Sigmoid colon (tissue), 7 donors: ENCODE results near the gene POLR3K. TPM values are rescaled to one million over a fixed set of nuclear protein-coding genes. Genes with fewer than 3 reads are reported as not detected.

Source experiments
- DNase-seq: peaks from one replicate; pipeline ENCODE4 v3.0.0-alpha.2; 2019
- H3K27ac ChIP-seq, 4 donors: fragments of 200-600 bp; sonication (generic); one replicate each; pipeline ENCODE4 v1.5.1; 2016 to 2019; ENCODE audit warnings: mild to moderate bottlenecking in 1 of 4
- H3K27me3 ChIP-seq, 3 donors: fragments of 200-600 bp; sonication (generic); one replicate each; pipeline ENCODE4 v1.5.1; 2019; ENCODE audit warnings: mild to moderate bottlenecking in 1 of 3
- H3K36me3 ChIP-seq, 4 donors: fragments of 200-600 bp; sonication (generic); one replicate each; pipeline ENCODE4 v1.5.1; 2016 to 2019
- H3K4me1 ChIP-seq, 4 donors: fragments of 200-600 bp; sonication (generic); one replicate each; pipeline ENCODE4 v1.5.1; 2017 to 2019
- H3K4me3 ChIP-seq, 4 donors: fragments of 200-600 bp; sonication (generic); one replicate each; pipeline ENCODE4 v1.5.1; 2017 to 2019; ENCODE audit warnings: mild to moderate bottlenecking in 2 of 4, moderate library complexity in 1 of 4
- H3K9me3 ChIP-seq, 4 donors: fragments of 200-600 bp in 3 of 4; sonication (generic) in 3 of 4; one replicate each; pipeline versions ENCODE4 v1.5.1 to v1.6.1; 2013 to 2019
- EP300 ChIP-seq, 4 donors: sonication (generic); formaldehyde crosslinking; IDR thresholded peaks; one replicate each; pipeline ENCODE4 v1.6.1; 2017; ENCODE audit warnings: antibody characterized with exemption in 4 of 4
- POLR2A ChIP-seq, 2 donors: fragments of 450-650 bp; IDR thresholded peaks; one replicate each; pipeline ENCODE4 v1.6.1; 2016; ENCODE audit warnings: antibody characterized with exemption in 2 of 2, mild to moderate bottlenecking in 2 of 2, moderate library complexity in 2 of 2
- POLR2AphosphoS5 ChIP-seq, 4 donors: sonication (generic); formaldehyde crosslinking; IDR thresholded peaks; one replicate each; pipeline ENCODE4 v1.6.1; 2017; ENCODE audit warnings: antibody characterized with exemption in 4 of 4
- WGBS, 2 donors: extraction: QIAGEN DNeasy Blood & Tissue Kit; methylation state at CpG; one replicate each; pipeline ENCODE4 v1.1.7; 2013; 5-methylcytosine and 5-hydroxymethylcytosine counted together
- intact Hi-C: fragments of 100-400 bp; cut with DNase I; formaldehyde crosslinking; loops from one replicate; pipeline ENCODE4 v1.15.1; 2023
- polyA plus RNA-seq, 3 donors: library from polyadenylated mRNA; stranded (reverse); fragments of 200-250 nt; gene quantifications; one replicate each; pipeline ENCODE4 v1.2.3, GENCODE V29; 2013
- total RNA-seq, 4 donors: library from RNA; depleted of rRNA; stranded (reverse); fragments of >200 nt; gene quantifications; one replicate each; pipeline ENCODE4 v1.1.0, GENCODE V29; 2016
- TF ChIP-seq, protein P1 (sequence below), 4 experiments: fragments of 450-650 bp in 3 of 4; fragments of 200-600 bp in 1 of 4; IDR thresholded peaks; one replicate each; pipeline ENCODE4 v1.5.1; 2016 to 2019; ENCODE audit warnings: antibody characterized with exemption in 4 of 4, mild to moderate bottlenecking in 3 of 4, moderate library complexity in 2 of 4
- donor health status: healthy with polysubstance abuse.
- donor health status: Bipolar disorder and iron deficiency.
- donor health status: healthy.

Gene POLR3K
- total and polyA plus RNA-seq, 7 donors, result 1.7 to 22.1 (median 6.4) TPM

DNA sequence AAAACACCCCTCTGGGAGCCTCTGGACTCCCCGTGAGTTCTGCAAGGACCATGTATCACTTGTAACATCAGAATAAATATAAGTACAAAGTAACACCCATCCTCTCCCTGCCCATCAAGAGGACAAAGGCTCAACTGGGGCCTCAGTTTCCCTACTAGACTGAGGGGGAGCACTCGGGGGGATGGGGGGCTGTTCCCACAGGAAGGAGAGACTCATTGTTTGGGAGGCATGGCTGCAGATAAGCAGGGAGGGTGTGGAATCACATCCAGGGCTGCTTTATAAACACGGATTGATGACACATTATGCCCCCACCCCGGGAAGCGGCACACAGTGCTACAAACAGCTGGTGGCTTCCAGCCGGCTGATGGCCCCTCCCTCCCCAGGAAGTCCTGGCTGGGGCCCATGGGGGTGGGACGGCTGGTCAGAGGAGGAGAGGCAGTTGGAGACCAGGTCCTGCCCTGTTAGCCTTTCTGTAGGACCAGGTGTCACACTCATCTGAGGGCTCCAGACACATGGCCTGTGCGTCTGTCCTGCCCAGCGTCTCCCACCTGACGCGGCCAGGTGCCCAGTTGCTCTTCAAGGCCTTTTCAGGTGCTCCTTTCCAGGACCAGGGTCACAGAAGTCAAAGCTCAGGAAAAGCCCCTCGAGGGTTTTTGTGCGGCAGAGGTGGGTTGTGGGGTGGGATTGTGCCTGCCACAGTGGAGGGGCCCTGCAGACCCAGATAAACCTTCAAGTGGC lies 23.3 kb upstream of the POLR3K start:
- 19 to 25% methylated on average over 13 of the region's 13 CpGs for WGBS, 2 donors

GRCh38 chr16:75580-76501 lies 22.4 kb upstream of the POLR3K start:
- peaks cover 0 to 66% (median 58%) of the 10 kb centered on the region in 4 donors for H3K4me1 ChIP-seq
- no peaks in the 10 kb centered on the region for H3K27me3 ChIP-seq
- intact Hi-C loops, result no loop called here
- no peak overlapping the region for H3K4me3 ChIP-seq
- TF ChIP-seq, protein P1, sequence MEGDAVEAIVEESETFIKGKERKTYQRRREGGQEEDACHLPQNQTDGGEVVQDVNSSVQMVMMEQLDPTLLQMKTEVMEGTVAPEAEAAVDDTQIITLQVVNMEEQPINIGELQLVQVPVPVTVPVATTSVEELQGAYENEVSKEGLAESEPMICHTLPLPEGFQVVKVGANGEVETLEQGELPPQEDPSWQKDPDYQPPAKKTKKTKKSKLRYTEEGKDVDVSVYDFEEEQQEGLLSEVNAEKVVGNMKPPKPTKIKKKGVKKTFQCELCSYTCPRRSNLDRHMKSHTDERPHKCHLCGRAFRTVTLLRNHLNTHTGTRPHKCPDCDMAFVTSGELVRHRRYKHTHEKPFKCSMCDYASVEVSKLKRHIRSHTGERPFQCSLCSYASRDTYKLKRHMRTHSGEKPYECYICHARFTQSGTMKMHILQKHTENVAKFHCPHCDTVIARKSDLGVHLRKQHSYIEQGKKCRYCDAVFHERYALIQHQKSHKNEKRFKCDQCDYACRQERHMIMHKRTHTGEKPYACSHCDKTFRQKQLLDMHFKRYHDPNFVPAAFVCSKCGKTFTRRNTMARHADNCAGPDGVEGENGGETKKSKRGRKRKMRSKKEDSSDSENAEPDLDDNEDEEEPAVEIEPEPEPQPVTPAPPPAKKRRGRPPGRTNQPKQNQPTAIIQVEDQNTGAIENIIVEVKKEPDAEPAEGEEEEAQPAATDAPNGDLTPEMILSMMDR (IDR thresholded peaks at IDR 0.05), result no peak
- TF ChIP-seq POLR2AphosphoS5 (IDR thresholded peaks at IDR 0.05), result peak in 3 of 4 donors; percentile 7 to 21 (median 20)
- H3K9me3 ChIP-seq, result no peaks in the 10 kb centered on the region
- peak; percentile 95 for DNase-seq
- peak overlapping the region; percentile 94 to 97 (median 96) for H3K27ac ChIP-seq
- peaks cover 0 to 13% (median 5%) of the 10 kb centered on the region in 4 donors for H3K36me3 ChIP-seq
- 37 to 46% methylated on average over 11 of the region's 11 CpGs for WGBS, 2 donors

More for the DNA sequence above, 23.3 kb upstream of the POLR3K start:
- peak; percentile 93 for DNase-seq
- peak overlapping the region; percentile 94 to 97 (median 96) for H3K27ac ChIP-seq
- H3K4me1 ChIP-seq, result peaks cover 0 to 57% (median 49%) of the 10 kb centered on the region in 4 donors
- no peaks in the 10 kb centered on the region for H3K27me3 ChIP-seq
- H3K9me3 ChIP-seq, result no peaks in the 10 kb centered on the region
- peaks cover 0 to 15% (median 6%) of the 10 kb centered on the region in 4 donors for H3K36me3 ChIP-seq
- intact Hi-C loops, result no loop called here
- H3K4me3 ChIP-seq, result peak overlapping the region in 3 of 4 donors; percentile 82 to 97 (median 92)
- TF ChIP-seq, protein P1 (IDR thresholded peaks at IDR 0.05), result no peak
- peak in 3 of 4 donors; percentile 10 to 24 (median 15) for TF ChIP-seq POLR2AphosphoS5 (IDR thresholded peaks at IDR 0.05)

- Histone ChIP-seq H3K27me3 (no peaks in the 10 kb centered on the region), H3K4me3 (no peak overlapping the region), H3K4me1 (peaks cover 0 to 76% (median 67%) of the 10 kb centered on the region in 4 donors), H3K27ac (peak overlapping the region; percentile 94 to 97 (median 96)), H3K9me3 (no peaks in the 10 kb centered on the region), H3K36me3 (peaks cover 0 to 6% (median 2%) of the 10 kb centered on the region in 4 donors)
- TF ChIP-seq POLR2A (IDR thresholded peaks at IDR 0.05) (no peak), EP300 (IDR thresholded peaks at IDR 0.05) (no peak), POLR2AphosphoS5 (IDR thresholded peaks at IDR 0.05) (no peak)
- TF ChIP-seq, protein P1 (IDR thresholded peaks at IDR 0.05), result no peak
- no peak for DNase-seq
- 74 to 83% methylated on average over 16 of the region's 16 CpGs for WGBS, 2 donors
- intact Hi-C loops, result no loop called here
These were observed 21.4 kb upstream of the POLR3K start for GRCh38 chr16:74747-75334.

- Histone ChIP-seq H3K4me1 (peaks cover 0 to 78% (median 70%) of the 10 kb centered on the region in 4 donors), H3K36me3 (no peaks in the 10 kb centered on the region), H3K9me3 (no peaks in the 10 kb centered on the region), H3K27ac (peak overlapping the region; percentile 87 to 95 (median 92)), H3K4me3 (no peak overlapping the region), H3K27me3 (no peaks in the 10 kb centered on the region)
- intact Hi-C loops, result no loop called here
- DNase-seq, result no peak
- TF ChIP-seq EP300 (IDR thresholded peaks at IDR 0.05), result no peak
- TF ChIP-seq POLR2AphosphoS5 (IDR thresholded peaks at IDR 0.05), result no peak
- no peak for TF ChIP-seq POLR2A (IDR thresholded peaks at IDR 0.05)
- TF ChIP-seq, protein P1 (IDR thresholded peaks at IDR 0.05), result no peak
- 56 to 83% methylated on average over 12 of the region's 12 CpGs for WGBS, 2 donors
These were observed 20.8 kb upstream of the POLR3K start for GRCh38 chr16:74051-74746.
